Chondrocyte (in vitro differentiated cells): Measurements from ENCODE around the gene MAML2. TPM values are rescaled to one million over a fixed set of nuclear protein-coding genes. Genes with fewer than 3 reads are reported as not detected.

Source experiments
- DNase-seq: peaks from one replicate; pipeline ENCODE4 v3.0.0; 2021; ENCODE audit warnings: mixed read lengths, low spot score
- H3K27ac Mint-ChIP-seq: one replicate; pipeline ENCODE4 v1.8.0; 2021; ENCODE audit warnings: mild to moderate bottlenecking, moderate library complexity, mixed read lengths; ENCODE audit not compliant: unreplicated experiment
- H3K27me3 Mint-ChIP-seq: 2 replicates; pipeline ENCODE4 v1.8.0; 2021; ENCODE audit warnings: low read depth, mixed read lengths
- H3K36me3 Mint-ChIP-seq: 2 replicates; pipeline ENCODE4 v1.8.0; 2021; ENCODE audit warnings: low read depth, mixed read lengths
- H3K4me1 Mint-ChIP-seq: 2 replicates; pipeline ENCODE4 v1.8.0; 2021; ENCODE audit warnings: low read depth, mild to moderate bottlenecking, mixed read lengths
- H3K4me3 Mint-ChIP-seq: one replicate; pipeline ENCODE4 v1.8.0; 2021; ENCODE audit warnings: mild to moderate bottlenecking, moderate library complexity, mixed read lengths; ENCODE audit not compliant: unreplicated experiment
- H3K9me3 Mint-ChIP-seq: 2 replicates; pipeline ENCODE4 v1.8.0; 2021; ENCODE audit warnings: low read depth, mixed read lengths
- total RNA-seq: library from RNA; stranded (reverse); gene quantifications from 3 replicates; pipeline ENCODE4 v1.2.1, GENCODE V29; 2021
- TF ChIP-seq, protein P1 (sequence below): fragments of 200-600 bp; sonication (generic); IDR thresholded peaks from 2 replicates; pipeline ENCODE4 v1.5.0; 2021; ENCODE audit warnings: antibody characterized with exemption, mild to moderate bottlenecking, moderate library complexity

The MAML2 gene
- total RNA-seq, 1 donor from 2014 or later: 19.0 TPM

DNA sequence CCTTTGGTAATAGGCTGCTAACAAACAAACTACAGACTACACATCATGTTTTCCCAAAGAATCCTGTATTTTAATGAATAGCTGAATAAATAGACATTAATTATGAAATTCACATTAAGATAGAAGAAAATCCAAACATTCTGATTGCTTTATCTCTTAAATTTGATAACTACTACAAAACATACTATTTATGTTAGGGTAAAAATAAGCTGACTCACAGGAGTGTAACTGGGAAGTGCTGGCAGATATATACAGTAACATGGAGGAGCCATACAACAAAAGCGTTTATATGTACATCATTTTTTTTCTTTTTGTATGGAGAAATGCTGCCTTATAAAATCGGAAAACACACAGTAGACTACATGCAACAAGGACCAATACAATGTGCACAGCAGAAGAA is 366.4 kb downstream of the MAML2 start:
- Mint-ChIP-seq H3K27me3 (no peaks in the 10 kb centered on the region), H3K36me3 (peaks cover 20% of the 10 kb centered on the region), H3K4me3 (no peak overlapping the region), H3K9me3 (no peaks in the 10 kb centered on the region), H3K4me1 (peaks cover 6% of the 10 kb centered on the region), H3K27ac (no peak overlapping the region)
- no peak for DNase-seq
- TF ChIP-seq, protein P1, sequence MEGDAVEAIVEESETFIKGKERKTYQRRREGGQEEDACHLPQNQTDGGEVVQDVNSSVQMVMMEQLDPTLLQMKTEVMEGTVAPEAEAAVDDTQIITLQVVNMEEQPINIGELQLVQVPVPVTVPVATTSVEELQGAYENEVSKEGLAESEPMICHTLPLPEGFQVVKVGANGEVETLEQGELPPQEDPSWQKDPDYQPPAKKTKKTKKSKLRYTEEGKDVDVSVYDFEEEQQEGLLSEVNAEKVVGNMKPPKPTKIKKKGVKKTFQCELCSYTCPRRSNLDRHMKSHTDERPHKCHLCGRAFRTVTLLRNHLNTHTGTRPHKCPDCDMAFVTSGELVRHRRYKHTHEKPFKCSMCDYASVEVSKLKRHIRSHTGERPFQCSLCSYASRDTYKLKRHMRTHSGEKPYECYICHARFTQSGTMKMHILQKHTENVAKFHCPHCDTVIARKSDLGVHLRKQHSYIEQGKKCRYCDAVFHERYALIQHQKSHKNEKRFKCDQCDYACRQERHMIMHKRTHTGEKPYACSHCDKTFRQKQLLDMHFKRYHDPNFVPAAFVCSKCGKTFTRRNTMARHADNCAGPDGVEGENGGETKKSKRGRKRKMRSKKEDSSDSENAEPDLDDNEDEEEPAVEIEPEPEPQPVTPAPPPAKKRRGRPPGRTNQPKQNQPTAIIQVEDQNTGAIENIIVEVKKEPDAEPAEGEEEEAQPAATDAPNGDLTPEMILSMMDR: no peak

DNA sequence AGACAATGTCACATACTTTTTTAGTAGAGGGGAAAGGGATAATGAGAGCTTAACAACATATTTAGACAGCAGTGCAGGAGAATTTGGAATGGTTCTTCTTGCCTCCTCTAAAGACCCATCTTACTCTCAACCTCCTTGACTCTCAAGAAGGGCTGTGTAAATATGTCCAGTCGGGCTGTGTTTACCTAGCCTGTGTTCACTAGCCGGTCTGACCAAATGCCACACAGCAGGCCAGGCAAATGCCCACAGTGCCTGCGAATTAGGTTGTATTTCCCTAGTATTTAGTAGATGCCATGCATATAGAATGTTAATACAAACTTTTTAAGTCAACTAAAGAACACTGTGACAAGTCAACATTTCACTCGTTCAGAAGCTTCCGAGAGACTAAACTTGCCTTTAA is 367.7 kb downstream of the MAML2 start:
- no peaks in the 10 kb centered on the region for H3K27me3 Mint-ChIP-seq
- H3K9me3 Mint-ChIP-seq: no peaks in the 10 kb centered on the region
- no peak overlapping the region for H3K4me3 Mint-ChIP-seq
- no peak overlapping the region for H3K27ac Mint-ChIP-seq
- TF ChIP-seq, protein P1: no peak
- peaks cover 6% of the 10 kb centered on the region for H3K4me1 Mint-ChIP-seq
- peaks cover 12% of the 10 kb centered on the region for H3K36me3 Mint-ChIP-seq
- DNase-seq: no peak

DNA sequence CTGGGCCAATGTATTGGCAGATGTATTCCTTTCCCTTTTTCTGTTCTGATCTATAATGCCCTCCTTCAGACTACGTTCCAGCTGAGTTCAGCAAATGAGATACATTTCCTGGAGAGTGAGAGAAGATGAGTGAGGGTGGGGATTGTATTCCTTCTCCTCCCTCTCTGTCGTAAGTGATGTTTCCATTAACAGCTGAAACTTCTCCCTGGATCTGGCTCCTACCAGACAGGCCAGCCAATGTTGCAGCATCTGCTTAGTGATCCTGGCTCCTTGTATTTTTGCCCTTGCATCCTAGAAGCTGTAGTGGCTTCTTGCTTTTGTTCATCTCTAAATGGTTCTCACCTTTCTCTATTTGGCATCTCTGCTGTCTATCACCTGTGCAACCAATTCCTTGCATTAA is 370.9 kb downstream of the MAML2 start:
- no peaks in the 10 kb centered on the region for H3K36me3 Mint-ChIP-seq

DNA sequence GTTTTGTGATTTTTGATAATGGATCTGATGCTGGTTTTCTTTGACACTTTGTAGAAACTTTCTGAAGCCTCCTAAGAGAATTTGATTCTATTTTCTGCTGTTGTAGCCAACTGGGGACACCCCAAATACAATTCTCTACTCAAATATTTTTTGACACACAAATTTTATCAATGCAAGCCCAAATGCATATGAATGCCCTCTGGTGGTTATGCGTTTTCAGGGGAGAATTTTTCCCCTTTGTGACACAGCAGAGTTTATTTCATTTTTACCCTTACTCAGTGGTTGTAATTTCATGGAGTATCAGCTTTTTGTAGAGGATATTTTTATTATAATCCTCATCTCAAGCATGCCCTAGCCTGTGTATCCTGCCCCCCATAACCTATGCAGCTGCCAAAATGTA is 374.4 kb downstream of the MAML2 start:
- H3K27me3 Mint-ChIP-seq: no peaks in the 10 kb centered on the region
- no peak overlapping the region for H3K4me3 Mint-ChIP-seq
- H3K36me3 Mint-ChIP-seq: no peaks in the 10 kb centered on the region
- TF ChIP-seq, protein P1: peak; percentile 64
- H3K4me1 Mint-ChIP-seq: no peaks in the 10 kb centered on the region
- no peak for DNase-seq
- peaks cover 4% of the 10 kb centered on the region for H3K9me3 Mint-ChIP-seq
- no peak overlapping the region for H3K27ac Mint-ChIP-seq

More for the DNA sequence above, 370.9 kb downstream of the MAML2 start:
- H3K4me3 Mint-ChIP-seq: no peak overlapping the region
- no peaks in the 10 kb centered on the region for H3K4me1 Mint-ChIP-seq
- TF ChIP-seq, protein P1: no peak
- DNase-seq: no peak
- H3K9me3 Mint-ChIP-seq: peaks cover 4% of the 10 kb centered on the region
- no peaks in the 10 kb centered on the region for H3K27me3 Mint-ChIP-seq
- no peak overlapping the region for H3K27ac Mint-ChIP-seq

DNA sequence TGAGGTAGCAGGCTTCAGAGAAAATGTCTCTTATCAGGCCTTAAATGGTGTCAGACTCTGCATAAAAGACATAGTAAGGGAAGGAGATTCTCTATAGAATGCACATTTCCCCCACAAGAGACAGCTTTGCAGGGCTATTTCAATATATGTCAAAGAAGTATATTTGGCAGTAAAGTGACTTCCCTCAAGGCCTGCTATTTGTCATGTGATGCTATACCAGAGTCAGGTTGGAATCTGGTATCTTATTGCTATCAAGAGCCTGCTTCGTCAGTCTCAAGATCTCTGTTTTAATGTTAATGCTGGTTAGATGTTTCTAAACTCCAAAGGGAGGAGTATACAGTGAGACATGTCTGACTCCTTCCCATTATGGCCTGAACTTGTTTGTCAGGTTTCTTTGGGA is 378.7 kb downstream of the MAML2 start:
- Mint-ChIP-seq H3K4me1 (no peaks in the 10 kb centered on the region), H3K36me3 (no peaks in the 10 kb centered on the region), H3K4me3 (no peak overlapping the region), H3K9me3 (peaks cover 4% of the 10 kb centered on the region), H3K27me3 (no peaks in the 10 kb centered on the region), H3K27ac (no peak overlapping the region)
- TF ChIP-seq, protein P1: no peak
- DNase-seq: no peak
